ENCODE results near the gene TMC2.

TMC2 gene

GRCh38 chr20:2637246-2637645, 100.9 kb downstream of the TMC2 start:
- DNase-seq: no peak

- DNase-seq: no peak
Observed at GRCh38 chr20:2640260-2640659, 103.9 kb downstream of the TMC2 start.

GRCh38 chr20:2640899-2641298, 104.5 kb downstream of the TMC2 start:
- no peak for DNase-seq

- DNase-seq: no peak
Observed at GRCh38 chr20:2643708-2644107, 107.3 kb downstream of the TMC2 start.

- DNase-seq: peak; percentile 92
Observed at GRCh38 chr20:2651772-2652723, 115.7 kb downstream of the TMC2 start, which contains the start of gene NOP56. NOP56 (plus strand) TSS chr20:2652632; CDS start chr20:2652661, 29 bp downstream.

GRCh38 chr20:2652724-2653555, 116.6 kb downstream of the TMC2 start:
- DNase-seq: peak; percentile 62

GRCh38 chr20:2653556-2654383, 117.4 kb downstream of the TMC2 start:
- no peak for DNase-seq

GRCh38 chr20:2654384-2654822, 118.0 kb downstream of the TMC2 start:
- no peak for DNase-seq

GRCh38 chr20:2654831-2655230, 118.5 kb downstream of the TMC2 start:
- no peak for DNase-seq

GRCh38 chr20:2655331-2656116, 119.2 kb downstream of the TMC2 start:
- no peak for DNase-seq

- no peak for DNase-seq
Observed at GRCh38 chr20:2656471-2657117, 120.2 kb downstream of the TMC2 start.

GRCh38 chr20:2657241-2657640, 120.9 kb downstream of the TMC2 start:
- DNase-seq: no peak

- no peak for DNase-seq
Observed at GRCh38 chr20:2657674-2658073, 121.3 kb downstream of the TMC2 start.

GRCh38 chr20:2658414-2659354, 122.3 kb downstream of the TMC2 start:
- DNase-seq: peak; percentile 79

- no peak for DNase-seq
Observed at GRCh38 chr20:2659547-2659946, 123.2 kb downstream of the TMC2 start.

- no peak for DNase-seq
Observed at GRCh38 chr20:2663364-2663886, 127.1 kb downstream of the TMC2 start.

GRCh38 chr20:2663887-2664719, 127.7 kb downstream of the TMC2 start, which contains the start of gene IDH3B:
IDH3B (minus strand) TSS chr20:2664216; CDS start chr20:2664188, 28 bp downstream.
- peak; percentile 91 for DNase-seq

GRCh38 chr20:2671977-2672376, 135.6 kb downstream of the TMC2 start:
- peak; percentile 46 for DNase-seq

- DNase-seq: no peak
Observed at GRCh38 chr20:2672446-2672845, 136.1 kb downstream of the TMC2 start.
